ENCODE data around the gene ATP6V0A1.

The ATP6V0A1 gene

DNA sequence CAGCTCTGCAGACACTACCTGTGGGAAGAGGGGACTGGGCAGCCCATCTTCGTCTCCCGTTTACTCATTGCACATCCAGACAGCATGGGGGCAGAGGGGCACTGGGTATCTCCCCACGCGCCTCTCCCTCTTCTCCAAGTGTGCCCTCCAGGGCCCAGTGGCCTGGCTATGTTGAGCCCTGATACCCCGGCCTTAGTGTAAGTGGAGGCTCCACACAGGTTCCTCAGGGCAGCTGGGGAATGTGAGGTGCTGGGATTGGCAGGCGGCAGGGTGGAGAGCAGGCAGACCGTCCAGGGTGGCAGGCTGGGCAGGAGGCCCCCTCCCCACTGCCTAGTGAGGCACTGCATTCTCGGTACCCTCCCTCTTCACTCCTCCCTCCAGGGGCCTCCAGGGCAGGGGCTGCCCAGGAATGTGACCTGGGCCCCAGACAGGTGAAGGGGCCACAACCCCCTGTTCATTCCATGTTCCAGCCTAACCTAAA lies 64.2 kb downstream of the ATP6V0A1 start:
- DNase-seq (ENCODE audit: low read depth) = no peak
- no peak overlapping the region for H3K4me3 ChIP-seq (ENCODE audit: low read depth, low read length)
- TF ChIP-seq, protein P1, sequence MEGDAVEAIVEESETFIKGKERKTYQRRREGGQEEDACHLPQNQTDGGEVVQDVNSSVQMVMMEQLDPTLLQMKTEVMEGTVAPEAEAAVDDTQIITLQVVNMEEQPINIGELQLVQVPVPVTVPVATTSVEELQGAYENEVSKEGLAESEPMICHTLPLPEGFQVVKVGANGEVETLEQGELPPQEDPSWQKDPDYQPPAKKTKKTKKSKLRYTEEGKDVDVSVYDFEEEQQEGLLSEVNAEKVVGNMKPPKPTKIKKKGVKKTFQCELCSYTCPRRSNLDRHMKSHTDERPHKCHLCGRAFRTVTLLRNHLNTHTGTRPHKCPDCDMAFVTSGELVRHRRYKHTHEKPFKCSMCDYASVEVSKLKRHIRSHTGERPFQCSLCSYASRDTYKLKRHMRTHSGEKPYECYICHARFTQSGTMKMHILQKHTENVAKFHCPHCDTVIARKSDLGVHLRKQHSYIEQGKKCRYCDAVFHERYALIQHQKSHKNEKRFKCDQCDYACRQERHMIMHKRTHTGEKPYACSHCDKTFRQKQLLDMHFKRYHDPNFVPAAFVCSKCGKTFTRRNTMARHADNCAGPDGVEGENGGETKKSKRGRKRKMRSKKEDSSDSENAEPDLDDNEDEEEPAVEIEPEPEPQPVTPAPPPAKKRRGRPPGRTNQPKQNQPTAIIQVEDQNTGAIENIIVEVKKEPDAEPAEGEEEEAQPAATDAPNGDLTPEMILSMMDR (IDR thresholded peaks at IDR 0.05; ENCODE audit: control insufficient read depth, extremely low read depth, insufficient read depth) = no peak

- DNase-seq (ENCODE audit: low read depth) = no peak
- TF ChIP-seq, protein P1 (IDR thresholded peaks at IDR 0.05; ENCODE audit: control insufficient read depth, extremely low read depth, insufficient read depth) = no peak
- H3K4me3 ChIP-seq (ENCODE audit: low read depth, low read length) = no peak overlapping the region
Observed at GRCh38 chr17:42525221-42525620, 66.5 kb downstream of the ATP6V0A1 start.

GRCh38 chr17:42526031-42526444 lies 67.4 kb downstream of the ATP6V0A1 start:
- TF ChIP-seq, protein P1 (IDR thresholded peaks at IDR 0.05; ENCODE audit: control insufficient read depth, extremely low read depth, insufficient read depth) = no peak
- H3K4me3 ChIP-seq (ENCODE audit: low read depth, low read length) = no peak overlapping the region
- no peak for DNase-seq (ENCODE audit: low read depth)

- TF ChIP-seq, protein P1 (IDR thresholded peaks at IDR 0.05; ENCODE audit: control insufficient read depth, extremely low read depth, insufficient read depth) = no peak
- H3K4me3 ChIP-seq (ENCODE audit: low read depth, low read length) = no peak overlapping the region
- no peak for DNase-seq (ENCODE audit: low read depth)
Observed at GRCh38 chr17:42527932-42528331, 69.3 kb downstream of the ATP6V0A1 start.

GRCh38 chr17:42529061-42529460 lies 70.4 kb downstream of the ATP6V0A1 start:
- TF ChIP-seq, protein P1 (IDR thresholded peaks at IDR 0.05; ENCODE audit: control insufficient read depth, extremely low read depth, insufficient read depth) = no peak
- no peak for DNase-seq (ENCODE audit: low read depth)

DNA sequence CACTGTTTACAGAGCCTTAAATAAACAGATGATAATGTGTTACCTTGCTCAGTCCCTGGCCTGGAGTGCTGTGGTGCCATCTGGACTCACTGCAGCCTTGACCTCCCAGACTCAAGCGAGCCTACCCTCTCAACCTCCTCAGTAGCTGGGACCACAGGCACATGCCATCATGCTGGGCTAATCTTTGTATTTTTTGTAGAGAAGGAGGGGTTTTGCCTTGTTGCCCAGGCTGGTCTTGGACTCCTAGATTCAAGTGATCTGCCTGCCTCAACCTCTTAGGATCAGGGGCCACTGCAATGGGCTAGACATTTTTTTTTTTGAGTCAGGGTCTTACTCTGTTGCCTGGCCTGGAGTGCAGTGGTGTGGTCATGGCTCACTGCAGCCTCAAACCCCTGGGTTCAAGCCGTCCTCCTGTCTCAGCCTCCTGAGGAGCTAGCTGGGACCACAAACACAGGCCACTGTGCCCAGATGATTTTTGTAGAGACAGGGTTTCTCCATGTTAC lies 72.3 kb downstream of the ATP6V0A1 start:
- no peak for DNase-seq (ENCODE audit: low read depth)
- TF ChIP-seq, protein P1 (IDR thresholded peaks at IDR 0.05; ENCODE audit: control insufficient read depth, extremely low read depth, insufficient read depth) = no peak

More at GRCh38 chr17:42529061-42529460, 70.4 kb downstream of the ATP6V0A1 start:
- H3K4me3 ChIP-seq (ENCODE audit: low read depth, low read length) = no peak overlapping the region

More for the DNA sequence above, 72.3 kb downstream of the ATP6V0A1 start:
- H3K4me3 ChIP-seq (ENCODE audit: low read depth, low read length) = no peak overlapping the region

Data from LNCaP clone FGC (cell line).